H1 (cell line): ENCODE measurements around the gene DSCAM. TPM values are rescaled to one million over a fixed set of nuclear protein-coding genes. Genes with fewer than 3 reads are reported as not detected.

Experiments
- GTF2F1 ChIP-seq: IDR thresholded peaks from 2 replicates; pipeline ENCODE4 v1.6.1; 2012; ENCODE audit warnings: low read depth, low read length, improper control_type of control experiment, borderline replicate concordance
- HDAC6 ChIP-seq: IDR thresholded peaks from one replicate; pipeline ENCODE4 v1.7.1; 2012; ENCODE audit warnings: low read depth, mild to moderate bottlenecking, inconsistent platforms, low read length, moderate library complexity
- POLR2AphosphoS5 ChIP-seq: IDR thresholded peaks from 2 replicates; pipeline ENCODE4 v1.6.1; 2011; ENCODE audit warnings: low read depth, low read length
- RBBP5 ChIP-seq: IDR thresholded peaks from 2 replicates; pipeline ENCODE4 v1.7.1; 2012; ENCODE audit warnings: low read depth, mild to moderate bottlenecking, inconsistent platforms, low read length, moderate library complexity, borderline replicate concordance
- RFX5 ChIP-seq: IDR thresholded peaks from 2 replicates; pipeline ENCODE4 v1.6.1; 2011; ENCODE audit warnings: low read depth, low read length, improper control_type of control experiment, borderline replicate concordance
- polyA plus RNA-seq, 7 experiments: library from polyadenylated mRNA; depleted of rRNA in 3 of 7; stranded (reverse) in 5 of 7; unstranded in 2 of 7; fragments of >200 nt in 5 of 7; fragments of 200-250 nt in 2 of 7; gene quantifications; 1 replicate in 5 of 7; 2 replicates in 1 of 7; 4 replicates in 1 of 7; pipeline versions ENCODE4 v1.2.1 to v1.2.3, GENCODE V29; 2011 to 2013; ENCODE audit warnings: missing spikeins in 2 of 7, mixed read lengths in 2 of 7
- total RNA-seq: library from RNA; stranded (reverse); fragmentation: NEBNext Ultra II Directional; extraction: Animal tissue kit (Norgen Biotek cat#: 25700); gene quantifications from 2 replicates; pipeline ENCODE4 v1.2.1, GENCODE V29; 2021

DSCAM gene
- total and polyA plus RNA-seq, 2 of the 8 experiments (the other 6 are each of a cell fraction or from before 2014, with no cell fraction given), result 0.02 to 0.15 TPM

DNA sequence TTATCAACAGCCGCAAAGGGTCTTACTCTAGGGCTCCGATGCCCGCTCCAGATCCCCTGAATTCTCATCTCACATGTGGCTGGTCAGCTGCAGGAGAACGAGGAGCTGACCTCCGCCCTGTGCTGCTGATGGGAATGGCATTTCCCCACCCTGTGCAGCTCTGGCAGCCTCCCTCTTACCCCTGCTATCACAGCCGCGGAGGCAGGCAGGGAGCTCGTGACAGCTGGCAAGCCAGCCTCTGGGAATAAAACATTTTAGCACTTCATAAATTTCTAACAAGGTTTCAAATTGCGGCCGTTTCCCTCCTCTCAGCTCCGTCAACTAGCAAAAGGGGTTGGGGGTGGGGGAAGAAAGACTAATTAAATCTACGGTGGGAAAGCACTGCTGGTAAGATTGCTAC, 81.1 kb downstream of the DSCAM start (continued):
- TF ChIP-seq HDAC6 (no peak), POLR2AphosphoS5 (no peak), RBBP5 (no peak), GTF2F1 (no peak), RFX5 (no peak)
